Liver (tissue), 9 donors: ENCODE measurements around the gene CD8A. TPM values are rescaled to one million over a fixed set of nuclear protein-coding genes. Genes with fewer than 3 reads are reported as not detected.

Experiments used
- DNase-seq: peaks from one replicate; pipeline ENCODE4 v3.0.0-alpha.2; 2017; ENCODE audit warnings: low spot score
- H3K27ac ChIP-seq, 2 donors: one replicate each; pipeline ENCODE4 v1.7.0; 2013; ENCODE audit warnings: inconsistent platforms in 2 of 2, low read length in 2 of 2, control low read depth in 1 of 2, low read depth in 1 of 2, mild to moderate bottlenecking in 1 of 2
- H3K27me3 ChIP-seq, 4 donors: one replicate each; pipeline versions ENCODE4 v1.6.1 to v1.7.0; 2013; ENCODE audit warnings: low read length in 3 of 4, inconsistent platforms in 1 of 4, mild to moderate bottlenecking in 1 of 4, moderate library complexity in 1 of 4; ENCODE audit not compliant: control insufficient read depth in 4 of 4, insufficient read depth in 4 of 4
- H3K36me3 ChIP-seq, 4 donors: one replicate each; pipeline versions ENCODE4 v1.6.1 to v1.7.0; 2013; ENCODE audit warnings: low read length in 3 of 4, mild to moderate bottlenecking in 3 of 4, low read depth in 1 of 4, moderate library complexity in 1 of 4; ENCODE audit not compliant: control insufficient read depth in 4 of 4, insufficient read depth in 3 of 4
- H3K4me1 ChIP-seq, 4 donors: one replicate each; pipeline versions ENCODE4 v1.6.1 to v1.7.0; 2013; ENCODE audit warnings: low read length in 3 of 4, mild to moderate bottlenecking in 3 of 4, moderate library complexity in 1 of 4; ENCODE audit not compliant: control insufficient read depth in 4 of 4, insufficient read depth in 4 of 4
- H3K4me3 ChIP-seq, 3 donors: one replicate each; pipeline versions ENCODE4 v1.6.1 to v1.7.0; 2013; ENCODE audit warnings: low read length in 3 of 3, control low read depth in 1 of 3, low read depth in 1 of 3, mild to moderate bottlenecking in 1 of 3
- H3K9ac ChIP-seq, 2 donors: one replicate each; pipeline ENCODE4 v1.7.0; 2013; ENCODE audit warnings: low read length in 2 of 2, mild to moderate bottlenecking in 2 of 2, moderate library complexity in 2 of 2, control low read depth in 1 of 2, low read depth in 1 of 2
- H3K9me3 ChIP-seq, 4 donors: one replicate each; pipeline versions ENCODE4 v1.6.1 to v1.7.0; 2013; ENCODE audit warnings: low read length in 3 of 4; ENCODE audit not compliant: control insufficient read depth in 4 of 4
- EGR1 ChIP-seq, 2 donors: IDR thresholded peaks; 2 replicates each; pipeline ENCODE4 v1.6.1; 2016 to 2018; ENCODE audit warnings: antibody characterized with exemption in 2 of 2, low read depth in 2 of 2
- FOXA1 ChIP-seq: IDR thresholded peaks from 2 replicates; pipeline ENCODE4 v1.6.1; 2016; ENCODE audit warnings: antibody characterized with exemption
- FOXA2 ChIP-seq: IDR thresholded peaks from 2 replicates; pipeline ENCODE4 v1.6.1; 2016; ENCODE audit warnings: antibody characterized with exemption
- GABPA ChIP-seq, 2 donors: IDR thresholded peaks in 1 of 2; conservative IDR thresholded peaks in 1 of 2; 2 replicates each; pipeline ENCODE4 v1.6.1; 2016; ENCODE audit warnings: antibody characterized with exemption in 2 of 2, mild to moderate bottlenecking in 1 of 2, moderate library complexity in 1 of 2
- HNF4A ChIP-seq, 2 donors: conservative IDR thresholded peaks; 2 replicates each; pipeline ENCODE4 v1.6.1; 2016; ENCODE audit warnings: antibody characterized with exemption in 2 of 2, mild to moderate bottlenecking in 2 of 2
- HNF4G ChIP-seq: IDR thresholded peaks from 2 replicates; pipeline ENCODE4 v1.6.1; 2016; ENCODE audit warnings: antibody characterized with exemption
- JUND ChIP-seq, 2 donors: IDR thresholded peaks; 2 replicates each; pipeline ENCODE4 v1.6.1; 2016; ENCODE audit warnings: antibody characterized with exemption in 2 of 2
- NR2F2 ChIP-seq: IDR thresholded peaks from 2 replicates; pipeline ENCODE4 v1.6.1; 2016; ENCODE audit warnings: antibody characterized with exemption
- RAD21 ChIP-seq, 2 donors: IDR thresholded peaks; 2 replicates each; pipeline ENCODE4 v1.6.1; 2016; ENCODE audit warnings: antibody characterized with exemption in 2 of 2, mild to moderate bottlenecking in 2 of 2
- RXRA ChIP-seq, 2 donors: IDR thresholded peaks; 2 replicates each; pipeline ENCODE4 v1.6.1; 2017 to 2018; ENCODE audit warnings: antibody characterized with exemption in 2 of 2, mild to moderate bottlenecking in 1 of 2
- SP1 ChIP-seq: IDR thresholded peaks from 2 replicates; pipeline ENCODE4 v1.6.1; 2018; ENCODE audit warnings: antibody characterized with exemption, mild to moderate bottlenecking
- TAF1 ChIP-seq: conservative IDR thresholded peaks from 2 replicates; pipeline ENCODE4 v1.6.1; 2016; ENCODE audit warnings: antibody characterized with exemption, mild to moderate bottlenecking
- YY1 ChIP-seq: IDR thresholded peaks from 2 replicates; pipeline ENCODE4 v1.6.1; 2016; ENCODE audit warnings: antibody characterized with exemption, mild to moderate bottlenecking
- WGBS: extraction: QIAGEN DNeasy Blood & Tissue Kit; methylation state at CpG from one replicate; pipeline ENCODE4 v1.1.7; 2013; 5-methylcytosine and 5-hydroxymethylcytosine counted together
- polyA plus RNA-seq, 2 donors: library from polyadenylated mRNA; stranded (reverse) in 1 of 2; unstranded in 1 of 2; fragments of 200-250 nt in 1 of 2; fragments of >200 nt in 1 of 2; fragmentation: Nextera tagmentation in 1 of 2; extraction: Ambion mirVana in 1 of 2; gene quantifications; one replicate each; pipeline versions ENCODE4 v1.2.1 to v1.2.3, GENCODE V29; 2013 to 2015
- total RNA-seq, 2 donors: library from RNA; depleted of rRNA; stranded (reverse); fragments of >200 nt; gene quantifications; one replicate each; pipeline ENCODE4 v1.2.3, GENCODE V29; 2014
- TF ChIP-seq, protein P1 (sequence below): IDR thresholded peaks from 2 replicates; pipeline ENCODE4 v1.6.1; 2016; ENCODE audit warnings: antibody characterized with exemption
- TF ChIP-seq, protein P2 (sequence below): IDR thresholded peaks from 2 replicates; pipeline ENCODE4 v1.6.1; 2016; ENCODE audit warnings: antibody characterized with exemption
- TF ChIP-seq, protein P3 (sequence below): IDR thresholded peaks from 2 replicates; pipeline ENCODE4 v1.6.1; 2016; ENCODE audit warnings: antibody characterized with exemption
- TF ChIP-seq, protein P4 (sequence below): IDR thresholded peaks from 2 replicates; pipeline ENCODE4 v1.6.1; 2016; ENCODE audit warnings: antibody characterized with exemption, mild to moderate bottlenecking
- donor health status: healthy.
- donor health status: healthy.
- donor health status: healthy.
- donor health status: healthy.
- donor health status: healthy.

Gene CD8A
- total and polyA plus RNA-seq, 4 donors, result 0.42 to 1.8 (median 0.69) TPM

DNA sequence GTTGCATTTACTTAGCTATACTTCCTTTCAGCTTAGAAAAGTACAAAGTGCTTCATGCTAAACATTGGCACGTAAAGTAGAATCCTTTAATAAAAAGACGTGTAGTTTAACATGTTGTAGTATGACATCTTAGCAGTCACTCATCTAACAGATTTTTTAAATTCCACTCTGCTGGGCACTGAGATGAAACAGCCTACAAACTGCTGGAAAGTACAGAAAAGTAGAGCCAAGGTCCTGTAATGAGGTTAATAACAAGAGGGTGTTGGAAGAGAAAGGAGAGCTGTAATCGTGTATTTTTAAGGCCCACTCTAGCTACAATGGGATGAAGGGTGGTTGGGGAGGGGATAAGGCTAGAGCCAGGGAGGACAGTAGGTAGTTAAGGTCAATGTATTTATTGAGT lies 10.7 kb downstream of the CD8A start (continued):
- TF ChIP-seq, protein P1, sequence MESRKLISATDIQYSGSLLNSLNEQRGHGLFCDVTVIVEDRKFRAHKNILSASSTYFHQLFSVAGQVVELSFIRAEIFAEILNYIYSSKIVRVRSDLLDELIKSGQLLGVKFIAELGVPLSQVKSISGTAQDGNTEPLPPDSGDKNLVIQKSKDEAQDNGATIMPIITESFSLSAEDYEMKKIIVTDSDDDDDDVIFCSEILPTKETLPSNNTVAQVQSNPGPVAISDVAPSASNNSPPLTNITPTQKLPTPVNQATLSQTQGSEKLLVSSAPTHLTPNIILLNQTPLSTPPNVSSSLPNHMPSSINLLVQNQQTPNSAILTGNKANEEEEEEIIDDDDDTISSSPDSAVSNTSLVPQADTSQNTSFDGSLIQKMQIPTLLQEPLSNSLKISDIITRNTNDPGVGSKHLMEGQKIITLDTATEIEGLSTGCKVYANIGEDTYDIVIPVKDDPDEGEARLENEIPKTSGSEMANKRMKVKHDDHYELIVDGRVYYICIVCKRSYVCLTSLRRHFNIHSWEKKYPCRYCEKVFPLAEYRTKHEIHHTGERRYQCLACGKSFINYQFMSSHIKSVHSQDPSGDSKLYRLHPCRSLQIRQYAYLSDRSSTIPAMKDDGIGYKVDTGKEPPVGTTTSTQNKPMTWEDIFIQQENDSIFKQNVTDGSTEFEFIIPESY, result no peak
- no peak for TF ChIP-seq RXRA (IDR thresholded peaks at IDR 0.05)
- no peak for TF ChIP-seq FOXA1

DNA sequence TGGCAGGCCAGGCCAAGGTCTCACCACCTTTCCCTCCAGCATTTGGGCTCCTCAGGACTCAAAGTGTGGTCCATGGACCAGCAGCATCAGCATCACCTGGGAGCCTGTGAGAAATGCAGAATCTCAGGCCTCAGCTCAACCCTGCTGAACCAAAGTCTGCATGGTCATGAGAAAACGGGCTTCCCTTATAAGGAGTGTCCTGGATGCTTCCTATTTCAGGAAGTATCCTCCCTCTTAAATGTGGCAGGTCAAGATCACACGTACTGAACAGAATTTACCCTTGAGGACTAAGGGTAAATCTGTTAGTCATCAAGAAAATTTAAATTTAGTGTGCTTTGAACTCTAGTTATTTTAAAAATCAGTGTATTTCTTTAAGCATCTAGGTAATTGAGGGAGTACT lies 11.8 kb downstream of the CD8A start:
- WGBS, result 68% methylated on average over 2 of the region's 2 CpGs
- no peaks in the 10 kb centered on the region for H3K27me3 ChIP-seq
- no peak overlapping the region for H3K9ac ChIP-seq
- no peak overlapping the region for H3K4me3 ChIP-seq
- no peaks in the 10 kb centered on the region for H3K4me1 ChIP-seq
- TF ChIP-seq GABPA (IDR thresholded peaks at IDR 0.05 in 1 of 2, conservative IDR thresholded peaks at IDR 0.05 in 1 of 2) (no peak), TAF1 (no peak)
- peaks cover 3 to 14% (median 12%) of the 10 kb centered on the region in 4 donors for H3K36me3 ChIP-seq
- no peak overlapping the region for H3K27ac ChIP-seq
- H3K9me3 ChIP-seq, result no peaks in the 10 kb centered on the region
- no peak for DNase-seq

DNA sequence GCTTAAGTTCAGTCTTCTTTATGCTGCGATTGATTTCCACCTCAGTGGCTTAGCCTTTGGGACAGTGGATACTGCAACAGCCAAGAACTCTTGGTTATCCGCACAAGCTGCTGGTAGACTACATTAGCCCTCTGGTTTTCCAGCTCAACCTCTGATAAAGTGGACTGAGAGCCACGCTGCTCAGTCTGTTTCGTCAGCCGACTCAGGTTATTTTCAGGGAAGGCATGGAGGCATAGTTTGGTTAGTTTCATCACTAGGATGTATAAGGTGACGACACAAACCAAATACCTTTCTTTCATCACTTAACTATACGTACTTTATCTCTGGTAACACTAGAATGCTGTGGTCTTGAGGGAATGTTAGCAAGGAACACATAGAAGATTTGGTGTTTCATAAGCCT lies 14.2 kb downstream of the CD8A start:
- H3K27me3 ChIP-seq, result no peaks in the 10 kb centered on the region
- WGBS, result 91% methylated on average over 7 of the region's 7 CpGs
- no peak overlapping the region for H3K4me3 ChIP-seq
- H3K36me3 ChIP-seq, result peaks cover 5 to 34% (median 18%) of the 10 kb centered on the region in 4 donors
- H3K9me3 ChIP-seq, result no peaks in the 10 kb centered on the region
- no peak overlapping the region for H3K27ac ChIP-seq
- TF ChIP-seq, protein P1, result no peak
- TF ChIP-seq RAD21 (IDR thresholded peaks at IDR 0.05) (no peak), FOXA1 (no peak), EGR1 (IDR thresholded peaks at IDR 0.05; ENCODE audit: low read depth in 2 of 2) (no peak), YY1 (no peak), JUND (IDR thresholded peaks at IDR 0.05) (no peak), HNF4A (conservative IDR thresholded peaks at IDR 0.05) (no peak)
- TF ChIP-seq, protein P2, sequence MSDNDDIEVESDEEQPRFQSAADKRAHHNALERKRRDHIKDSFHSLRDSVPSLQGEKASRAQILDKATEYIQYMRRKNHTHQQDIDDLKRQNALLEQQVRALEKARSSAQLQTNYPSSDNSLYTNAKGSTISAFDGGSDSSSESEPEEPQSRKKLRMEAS, result no peak
- H3K9ac ChIP-seq, result no peak overlapping the region
- DNase-seq, result no peak
- H3K4me1 ChIP-seq, result no peaks in the 10 kb centered on the region

DNA sequence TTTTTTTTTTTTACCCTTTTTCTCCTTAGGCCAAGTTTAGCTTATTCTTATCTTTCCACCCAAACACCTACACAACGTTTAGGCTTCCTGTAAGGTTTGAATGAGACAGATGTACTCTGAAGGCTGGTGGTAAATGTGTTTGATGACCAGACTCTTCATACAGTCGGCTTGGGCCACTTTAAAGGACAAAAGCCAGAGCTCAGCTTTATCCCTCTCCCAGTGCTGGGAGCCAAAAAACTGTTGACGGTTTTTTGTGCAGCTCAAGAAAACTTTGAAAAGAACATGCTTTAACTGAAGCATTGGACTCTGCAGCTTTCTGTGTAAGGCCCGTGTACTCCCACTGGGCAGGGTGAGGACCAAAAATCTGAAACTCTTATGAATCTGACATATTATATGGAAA lies 15.4 kb downstream of the CD8A start:
- Histone ChIP-seq H3K4me1 (no peaks in the 10 kb centered on the region), H3K36me3 (peaks cover 6 to 46% (median 29%) of the 10 kb centered on the region in 4 donors), H3K27me3 (no peaks in the 10 kb centered on the region), H3K9me3 (no peaks in the 10 kb centered on the region), H3K4me3 (no peak overlapping the region), H3K9ac (no peak overlapping the region), H3K27ac (no peak overlapping the region)
- DNase-seq, result no peak
- 74% methylated on average over 4 of the region's 4 CpGs for WGBS
- TF ChIP-seq YY1, result no peak
- TF ChIP-seq HNF4G, result no peak
- TF ChIP-seq, protein P3, sequence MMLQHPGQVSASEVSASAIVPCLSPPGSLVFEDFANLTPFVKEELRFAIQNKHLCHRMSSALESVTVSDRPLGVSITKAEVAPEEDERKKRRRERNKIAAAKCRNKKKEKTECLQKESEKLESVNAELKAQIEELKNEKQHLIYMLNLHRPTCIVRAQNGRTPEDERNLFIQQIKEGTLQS, result no peak
- no peak for TF ChIP-seq FOXA2
- no peak for TF ChIP-seq GABPA (IDR thresholded peaks at IDR 0.05 in 1 of 2, conservative IDR thresholded peaks at IDR 0.05 in 1 of 2)
- TF ChIP-seq HNF4A (conservative IDR thresholded peaks at IDR 0.05), result no peak
- TF ChIP-seq NR2F2, result no peak
- TF ChIP-seq TAF1, result no peak
- TF ChIP-seq JUND (IDR thresholded peaks at IDR 0.05), result no peak
- TF ChIP-seq SP1, result no peak
- TF ChIP-seq FOXA1, result no peak
- no peak for TF ChIP-seq RAD21 (IDR thresholded peaks at IDR 0.05)
- TF ChIP-seq, protein P4, sequence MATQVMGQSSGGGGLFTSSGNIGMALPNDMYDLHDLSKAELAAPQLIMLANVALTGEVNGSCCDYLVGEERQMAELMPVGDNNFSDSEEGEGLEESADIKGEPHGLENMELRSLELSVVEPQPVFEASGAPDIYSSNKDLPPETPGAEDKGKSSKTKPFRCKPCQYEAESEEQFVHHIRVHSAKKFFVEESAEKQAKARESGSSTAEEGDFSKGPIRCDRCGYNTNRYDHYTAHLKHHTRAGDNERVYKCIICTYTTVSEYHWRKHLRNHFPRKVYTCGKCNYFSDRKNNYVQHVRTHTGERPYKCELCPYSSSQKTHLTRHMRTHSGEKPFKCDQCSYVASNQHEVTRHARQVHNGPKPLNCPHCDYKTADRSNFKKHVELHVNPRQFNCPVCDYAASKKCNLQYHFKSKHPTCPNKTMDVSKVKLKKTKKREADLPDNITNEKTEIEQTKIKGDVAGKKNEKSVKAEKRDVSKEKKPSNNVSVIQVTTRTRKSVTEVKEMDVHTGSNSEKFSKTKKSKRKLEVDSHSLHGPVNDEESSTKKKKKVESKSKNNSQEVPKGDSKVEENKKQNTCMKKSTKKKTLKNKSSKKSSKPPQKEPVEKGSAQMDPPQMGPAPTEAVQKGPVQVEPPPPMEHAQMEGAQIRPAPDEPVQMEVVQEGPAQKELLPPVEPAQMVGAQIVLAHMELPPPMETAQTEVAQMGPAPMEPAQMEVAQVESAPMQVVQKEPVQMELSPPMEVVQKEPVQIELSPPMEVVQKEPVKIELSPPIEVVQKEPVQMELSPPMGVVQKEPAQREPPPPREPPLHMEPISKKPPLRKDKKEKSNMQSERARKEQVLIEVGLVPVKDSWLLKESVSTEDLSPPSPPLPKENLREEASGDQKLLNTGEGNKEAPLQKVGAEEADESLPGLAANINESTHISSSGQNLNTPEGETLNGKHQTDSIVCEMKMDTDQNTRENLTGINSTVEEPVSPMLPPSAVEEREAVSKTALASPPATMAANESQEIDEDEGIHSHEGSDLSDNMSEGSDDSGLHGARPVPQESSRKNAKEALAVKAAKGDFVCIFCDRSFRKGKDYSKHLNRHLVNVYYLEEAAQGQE, result no peak
- TF ChIP-seq, protein P2, result no peak
- no peak for TF ChIP-seq RXRA (IDR thresholded peaks at IDR 0.05)
